ENCODE results near the gene ABCC9.
"Not testable (repeated sequence)": the region's sequence is repeated elsewhere in the genome, so short reads cannot be mapped to it uniquely, and the experiment has no call there.

The ABCC9 gene

GRCh38 chr12:21910657-21911056 is 30.6 kb downstream of the ABCC9 start:
- H3K4me3 ChIP-seq (ENCODE audit: low read length in 2 of 2), result no peak overlapping the region
- no peak overlapping the region for H3K27ac ChIP-seq (ENCODE audit: low read depth in 2 of 2, low read length in 2 of 2)
- H3K4me1 ChIP-seq (ENCODE audit: control insufficient read depth in 2 of 2, insufficient read depth in 2 of 2, low read length in 2 of 2), result no peaks in the 10 kb centered on the region
- H3K36me3 ChIP-seq (ENCODE audit: control insufficient read depth in 2 of 2, insufficient read depth in 2 of 2, low read length in 2 of 2), result no peaks in the 10 kb centered on the region
- H3K27me3 ChIP-seq (ENCODE audit: control insufficient read depth in 2 of 2, insufficient read depth in 2 of 2, low read length in 2 of 2), result no peaks in the 10 kb centered on the region
- H3K9me3 ChIP-seq (ENCODE audit: control insufficient read depth in 2 of 2, low read length in 2 of 2), result no peaks in the 10 kb centered on the region
- H3K9ac ChIP-seq (ENCODE audit: low read depth in 1 of 2, low read length in 2 of 2), result no peak overlapping the region

DNA sequence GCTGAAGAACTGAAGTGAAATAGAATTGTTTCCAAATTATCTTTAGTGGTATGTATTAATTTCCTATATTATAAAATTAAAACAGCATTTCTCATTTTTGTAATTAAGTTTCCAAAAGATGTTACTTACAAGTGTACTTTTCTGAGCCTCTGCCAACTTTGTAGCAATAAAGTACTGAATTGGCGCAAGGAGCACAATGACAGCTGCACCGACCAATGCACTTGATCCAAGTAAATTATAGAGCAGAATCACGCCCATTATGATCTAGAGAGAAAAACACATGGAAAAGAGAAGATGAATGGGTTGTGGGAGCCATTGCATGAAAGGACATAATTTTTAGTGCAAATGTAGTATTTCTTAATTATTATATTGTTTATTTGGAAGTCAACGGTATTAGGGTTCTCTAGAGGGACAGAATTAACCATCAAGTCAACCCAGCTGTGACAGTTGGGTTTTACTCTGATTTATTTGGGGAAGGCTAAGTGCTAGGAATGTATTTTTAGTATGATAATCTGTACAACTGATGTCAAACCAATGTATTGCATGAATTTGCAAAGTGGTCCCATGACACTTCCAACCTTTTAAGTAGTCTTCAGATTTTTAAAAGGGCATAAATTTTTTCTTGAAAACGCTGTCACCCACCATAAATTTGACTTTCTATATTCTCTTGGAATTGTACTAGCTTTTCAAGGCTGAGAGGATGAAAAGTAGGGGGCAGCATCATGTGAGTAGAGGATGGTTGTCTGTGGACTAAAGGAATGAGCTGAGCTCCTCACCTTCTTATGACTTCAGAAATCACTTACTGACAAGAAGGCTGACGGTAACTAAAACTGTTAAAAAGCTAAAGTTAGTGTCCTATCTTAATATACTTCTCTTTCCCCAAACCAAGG is 33.0 kb downstream of the ABCC9 start:
- H3K27ac ChIP-seq (ENCODE audit: low read depth in 2 of 2, low read length in 2 of 2), result no peak overlapping the region

DNA sequence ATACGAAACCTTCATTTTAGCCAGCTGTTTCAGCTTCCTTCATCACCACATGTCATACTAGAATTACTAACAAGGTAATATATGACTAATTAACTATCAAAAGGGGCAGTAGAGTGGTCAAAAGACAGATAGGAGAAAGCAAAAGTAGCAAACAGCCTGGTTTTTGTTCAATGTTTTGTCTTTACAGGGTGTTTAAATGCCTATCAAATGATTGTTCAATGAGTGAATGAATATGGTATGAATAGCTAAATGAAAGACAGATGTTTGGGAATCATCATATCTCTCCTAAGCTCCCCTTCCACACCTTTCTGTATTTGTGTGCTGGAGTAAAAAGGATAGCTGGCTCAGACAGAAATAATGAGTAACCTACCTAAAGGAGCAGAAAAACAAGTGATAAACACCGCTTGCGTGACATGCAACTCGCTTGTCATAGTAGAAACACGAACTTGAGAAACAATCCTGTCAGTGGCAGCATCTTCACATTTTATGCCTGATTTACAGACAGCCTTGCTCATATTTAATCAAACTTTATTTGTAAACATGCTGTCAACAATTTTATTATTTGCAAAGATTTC is 34.2 kb downstream of the ABCC9 start:
- no peaks in the 10 kb centered on the region for H3K36me3 ChIP-seq (ENCODE audit: control insufficient read depth in 2 of 2, insufficient read depth in 2 of 2, low read length in 2 of 2)
- no peaks in the 10 kb centered on the region for H3K4me1 ChIP-seq (ENCODE audit: control insufficient read depth in 2 of 2, insufficient read depth in 2 of 2, low read length in 2 of 2)
- no peak overlapping the region for H3K9ac ChIP-seq (ENCODE audit: low read depth in 1 of 2, low read length in 2 of 2)
- no peak overlapping the region for H3K4me3 ChIP-seq (ENCODE audit: low read length in 2 of 2)
- no peaks in the 10 kb centered on the region for H3K9me3 ChIP-seq (ENCODE audit: control insufficient read depth in 2 of 2, low read length in 2 of 2)
- H3K27ac ChIP-seq (ENCODE audit: low read depth in 2 of 2, low read length in 2 of 2), result no peak overlapping the region
- H3K27me3 ChIP-seq (ENCODE audit: control insufficient read depth in 2 of 2, insufficient read depth in 2 of 2, low read length in 2 of 2), result no peaks in the 10 kb centered on the region

More for the DNA sequence above, 33.0 kb downstream of the ABCC9 start:
- H3K36me3 ChIP-seq (ENCODE audit: control insufficient read depth in 2 of 2, insufficient read depth in 2 of 2, low read length in 2 of 2), result no peaks in the 10 kb centered on the region
- no peak overlapping the region for H3K9ac ChIP-seq (ENCODE audit: low read depth in 1 of 2, low read length in 2 of 2)
- H3K9me3 ChIP-seq (ENCODE audit: control insufficient read depth in 2 of 2, low read length in 2 of 2), result no peaks in the 10 kb centered on the region
- H3K4me3 ChIP-seq (ENCODE audit: low read length in 2 of 2), result no peak overlapping the region
- H3K4me1 ChIP-seq (ENCODE audit: control insufficient read depth in 2 of 2, insufficient read depth in 2 of 2, low read length in 2 of 2), result no peaks in the 10 kb centered on the region
- no peaks in the 10 kb centered on the region for H3K27me3 ChIP-seq (ENCODE audit: control insufficient read depth in 2 of 2, insufficient read depth in 2 of 2, low read length in 2 of 2)

GRCh38 chr12:21899532-21899931 is 41.7 kb downstream of the ABCC9 start:
- not testable (repeated sequence) for H3K27ac ChIP-seq (ENCODE audit: low read depth in 2 of 2, low read length in 2 of 2); H3K9me3 ChIP-seq (ENCODE audit: control insufficient read depth in 2 of 2, low read length in 2 of 2); H3K4me1 ChIP-seq (ENCODE audit: control insufficient read depth in 2 of 2, insufficient read depth in 2 of 2, low read length in 2 of 2); H3K9ac ChIP-seq (ENCODE audit: low read depth in 1 of 2, low read length in 2 of 2); H3K36me3 ChIP-seq (ENCODE audit: control insufficient read depth in 2 of 2, insufficient read depth in 2 of 2, low read length in 2 of 2); H3K4me3 ChIP-seq (ENCODE audit: low read length in 2 of 2); H3K27me3 ChIP-seq (ENCODE audit: control insufficient read depth in 2 of 2, insufficient read depth in 2 of 2, low read length in 2 of 2)

GRCh38 chr12:21895651-21896050 is 45.6 kb downstream of the ABCC9 start:
- H3K9me3 ChIP-seq (ENCODE audit: control insufficient read depth in 2 of 2, low read length in 2 of 2), result no peaks in the 10 kb centered on the region
- H3K27me3 ChIP-seq (ENCODE audit: control insufficient read depth in 2 of 2, insufficient read depth in 2 of 2, low read length in 2 of 2), result no peaks in the 10 kb centered on the region
- no peak overlapping the region for H3K4me3 ChIP-seq (ENCODE audit: low read length in 2 of 2)
- no peaks in the 10 kb centered on the region for H3K4me1 ChIP-seq (ENCODE audit: control insufficient read depth in 2 of 2, insufficient read depth in 2 of 2, low read length in 2 of 2)
- H3K36me3 ChIP-seq (ENCODE audit: control insufficient read depth in 2 of 2, insufficient read depth in 2 of 2, low read length in 2 of 2), result no peaks in the 10 kb centered on the region
- H3K27ac ChIP-seq (ENCODE audit: low read depth in 2 of 2, low read length in 2 of 2), result no peak overlapping the region
- H3K9ac ChIP-seq (ENCODE audit: low read depth in 1 of 2, low read length in 2 of 2), result no peak overlapping the region

- no peaks in the 10 kb centered on the region for H3K27me3 ChIP-seq (ENCODE audit: control insufficient read depth in 2 of 2, insufficient read depth in 2 of 2, low read length in 2 of 2)
- H3K27ac ChIP-seq (ENCODE audit: low read depth in 2 of 2, low read length in 2 of 2), result no peak overlapping the region
- H3K9me3 ChIP-seq (ENCODE audit: control insufficient read depth in 2 of 2, low read length in 2 of 2), result no peaks in the 10 kb centered on the region
- H3K36me3 ChIP-seq (ENCODE audit: control insufficient read depth in 2 of 2, insufficient read depth in 2 of 2, low read length in 2 of 2), result no peaks in the 10 kb centered on the region
- H3K4me3 ChIP-seq (ENCODE audit: low read length in 2 of 2), result no peak overlapping the region
- no peaks in the 10 kb centered on the region for H3K4me1 ChIP-seq (ENCODE audit: control insufficient read depth in 2 of 2, insufficient read depth in 2 of 2, low read length in 2 of 2)
- no peak overlapping the region for H3K9ac ChIP-seq (ENCODE audit: low read depth in 1 of 2, low read length in 2 of 2)
These were observed 46.2 kb downstream of the ABCC9 start for GRCh38 chr12:21894792-21895595.

DNA sequence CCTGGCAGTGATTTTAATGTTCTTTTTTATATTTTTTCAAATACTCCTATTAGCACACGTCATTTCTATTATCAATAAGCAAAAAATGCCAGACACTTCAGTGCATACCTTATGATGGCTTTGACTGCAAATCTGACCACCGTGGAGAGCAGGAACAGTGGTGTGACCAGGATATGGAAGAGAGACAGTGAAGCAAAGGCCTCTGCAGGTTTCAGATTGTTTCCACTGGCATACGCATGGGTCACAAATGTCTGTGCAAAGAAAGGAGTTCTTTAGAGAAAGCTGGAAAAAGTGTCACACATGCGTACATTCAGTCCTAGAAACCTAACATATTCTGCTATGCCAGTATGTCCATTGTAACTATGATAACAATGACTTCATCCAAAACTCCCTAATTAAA is 47.3 kb downstream of the ABCC9 start:
- Histone ChIP-seq H3K27me3 (ENCODE audit: control insufficient read depth in 2 of 2, insufficient read depth in 2 of 2, low read length in 2 of 2) (no peaks in the 10 kb centered on the region), H3K9ac (ENCODE audit: low read depth in 1 of 2, low read length in 2 of 2) (no peak overlapping the region), H3K36me3 (ENCODE audit: control insufficient read depth in 2 of 2, insufficient read depth in 2 of 2, low read length in 2 of 2) (no peaks in the 10 kb centered on the region), H3K9me3 (ENCODE audit: control insufficient read depth in 2 of 2, low read length in 2 of 2) (no peaks in the 10 kb centered on the region), H3K4me1 (ENCODE audit: control insufficient read depth in 2 of 2, insufficient read depth in 2 of 2, low read length in 2 of 2) (no peaks in the 10 kb centered on the region), H3K27ac (ENCODE audit: low read depth in 2 of 2, low read length in 2 of 2) (no peak overlapping the region), H3K4me3 (ENCODE audit: low read length in 2 of 2) (no peak overlapping the region)

DNA sequence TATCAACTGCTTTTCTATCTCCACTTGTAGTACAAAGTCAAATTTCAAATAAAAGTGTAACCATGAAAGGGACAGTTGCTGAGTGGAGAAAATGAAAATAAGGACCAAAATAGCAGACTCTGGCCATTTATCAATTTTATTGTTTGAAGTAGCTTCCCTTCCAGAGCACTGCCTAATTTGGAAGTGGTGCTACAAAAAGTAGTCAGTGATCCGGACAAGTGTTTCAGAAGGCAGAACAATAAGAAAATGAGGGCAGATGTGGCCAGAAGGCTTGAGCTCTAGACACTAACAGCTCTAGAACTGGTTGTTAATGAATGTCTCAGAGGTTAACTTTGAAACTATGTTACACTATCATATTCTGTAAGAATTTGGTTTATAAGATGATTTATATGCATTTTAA is 48.9 kb downstream of the ABCC9 start:
- H3K4me3 ChIP-seq (ENCODE audit: low read length in 2 of 2), result no peak overlapping the region
- no peak overlapping the region for H3K27ac ChIP-seq (ENCODE audit: low read depth in 2 of 2, low read length in 2 of 2)
- H3K4me1 ChIP-seq (ENCODE audit: control insufficient read depth in 2 of 2, insufficient read depth in 2 of 2, low read length in 2 of 2), result no peaks in the 10 kb centered on the region
- H3K9ac ChIP-seq (ENCODE audit: low read depth in 1 of 2, low read length in 2 of 2), result no peak overlapping the region
- no peaks in the 10 kb centered on the region for H3K36me3 ChIP-seq (ENCODE audit: control insufficient read depth in 2 of 2, insufficient read depth in 2 of 2, low read length in 2 of 2)
- H3K27me3 ChIP-seq (ENCODE audit: control insufficient read depth in 2 of 2, insufficient read depth in 2 of 2, low read length in 2 of 2), result no peaks in the 10 kb centered on the region
- H3K9me3 ChIP-seq (ENCODE audit: control insufficient read depth in 2 of 2, low read length in 2 of 2), result no peaks in the 10 kb centered on the region

DNA sequence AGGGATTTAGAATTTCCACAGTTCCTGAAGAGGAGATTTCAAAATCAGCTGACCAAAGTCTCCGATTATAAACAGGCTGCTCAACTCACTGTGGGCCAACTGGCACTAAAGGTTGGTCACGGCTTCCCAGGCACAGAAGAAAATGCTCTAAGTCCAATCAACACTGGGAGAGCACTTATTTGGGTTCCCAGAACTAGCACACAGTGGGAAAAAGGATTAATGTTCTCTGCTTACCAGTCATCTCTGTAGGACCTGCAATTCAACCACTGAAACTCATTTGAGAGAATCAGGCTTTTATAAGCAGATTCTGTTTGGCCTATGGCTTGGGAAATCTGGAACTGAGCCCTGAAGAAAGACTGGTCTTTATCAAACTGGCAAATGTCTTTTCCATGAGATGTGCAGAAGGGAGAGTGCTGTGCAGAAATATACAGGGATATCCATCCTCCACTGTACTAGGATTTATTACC is 49.4 kb downstream of the ABCC9 start:
- H3K9ac ChIP-seq (ENCODE audit: low read depth in 1 of 2, low read length in 2 of 2), result no peak overlapping the region
- no peaks in the 10 kb centered on the region for H3K9me3 ChIP-seq (ENCODE audit: control insufficient read depth in 2 of 2, low read length in 2 of 2)
- no peaks in the 10 kb centered on the region for H3K4me1 ChIP-seq (ENCODE audit: control insufficient read depth in 2 of 2, insufficient read depth in 2 of 2, low read length in 2 of 2)
- no peaks in the 10 kb centered on the region for H3K36me3 ChIP-seq (ENCODE audit: control insufficient read depth in 2 of 2, insufficient read depth in 2 of 2, low read length in 2 of 2)
- no peak overlapping the region for H3K4me3 ChIP-seq (ENCODE audit: low read length in 2 of 2)
- H3K27me3 ChIP-seq (ENCODE audit: control insufficient read depth in 2 of 2, insufficient read depth in 2 of 2, low read length in 2 of 2), result no peaks in the 10 kb centered on the region
- H3K27ac ChIP-seq (ENCODE audit: low read depth in 2 of 2, low read length in 2 of 2), result no peak overlapping the region

DNA sequence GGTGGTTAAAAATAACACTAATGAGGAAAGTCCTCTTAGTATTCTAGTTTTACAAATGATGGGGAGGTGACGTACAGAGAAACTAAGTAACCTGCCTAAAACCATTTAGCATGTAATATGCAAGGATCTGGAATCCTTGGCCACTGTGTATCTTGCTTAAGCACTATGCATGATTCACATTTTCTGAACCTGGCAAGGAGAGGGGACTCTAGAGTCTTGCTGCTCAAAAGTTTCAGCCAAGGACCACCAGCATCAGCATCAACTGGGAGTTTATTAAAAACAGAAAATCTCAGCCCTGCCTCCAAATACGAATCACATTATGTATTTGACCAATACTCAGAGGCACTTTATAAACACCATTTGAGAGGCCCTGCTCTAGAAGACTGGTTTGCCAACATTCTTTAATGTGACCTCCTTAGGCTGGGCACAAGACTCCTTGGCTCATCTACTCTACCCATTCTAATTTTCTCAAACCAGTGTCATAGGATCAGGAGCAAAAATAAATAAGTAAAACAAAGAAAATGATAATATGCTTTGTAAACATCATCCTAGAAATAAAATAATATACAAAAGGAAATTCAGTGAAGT is 52.9 kb downstream of the ABCC9 start:
- no peak overlapping the region for H3K9ac ChIP-seq (ENCODE audit: low read depth in 1 of 2, low read length in 2 of 2)
- H3K27me3 ChIP-seq (ENCODE audit: control insufficient read depth in 2 of 2, insufficient read depth in 2 of 2, low read length in 2 of 2), result no peaks in the 10 kb centered on the region
- H3K36me3 ChIP-seq (ENCODE audit: control insufficient read depth in 2 of 2, insufficient read depth in 2 of 2, low read length in 2 of 2), result no peaks in the 10 kb centered on the region
- H3K4me1 ChIP-seq (ENCODE audit: control insufficient read depth in 2 of 2, insufficient read depth in 2 of 2, low read length in 2 of 2), result no peaks in the 10 kb centered on the region
- H3K4me3 ChIP-seq (ENCODE audit: low read length in 2 of 2), result no peak overlapping the region
- no peaks in the 10 kb centered on the region for H3K9me3 ChIP-seq (ENCODE audit: control insufficient read depth in 2 of 2, low read length in 2 of 2)
- no peak overlapping the region for H3K27ac ChIP-seq (ENCODE audit: low read depth in 2 of 2, low read length in 2 of 2)
